Esophagus muscularis mucosa (tissue), 4 donors: Measurements from ENCODE around the gene ZNF576.

ENCODE experiments used
- CTCF ChIP-seq, 3 experiments: fragments of 200-600 bp in 2 of 3; fragments of 450-650 bp in 1 of 3; sonication (generic) in 2 of 3; IDR thresholded peaks; one replicate each; pipeline ENCODE4 v1.5.1; 2017 to 2019; ENCODE audit warnings: antibody characterized with exemption in 3 of 3, mild to moderate bottlenecking in 2 of 3, moderate library complexity in 1 of 3
- EP300 ChIP-seq: sonication (generic); formaldehyde crosslinking; IDR thresholded peaks from one replicate; pipeline ENCODE4 v1.6.1; 2017; ENCODE audit warnings: antibody characterized with exemption
- POLR2A ChIP-seq: fragments of 450-650 bp; IDR thresholded peaks from one replicate; pipeline ENCODE4 v1.6.1; 2017; ENCODE audit warnings: antibody characterized with exemption, moderate library complexity, mild to moderate bottlenecking, low read depth
- POLR2AphosphoS5 ChIP-seq, 2 donors: sonication (generic); formaldehyde crosslinking; IDR thresholded peaks; one replicate each; pipeline ENCODE4 v1.6.1; 2017; ENCODE audit warnings: antibody characterized with exemption in 2 of 2

- TF ChIP-seq POLR2AphosphoS5 (IDR thresholded peaks at IDR 0.05) (no peak), CTCF (IDR thresholded peaks at IDR 0.05) (no peak), EP300 (no peak), POLR2A (no peak)
Measured at GRCh38 chr19:43607238-43608205, 11.1 kb downstream of the ZNF576 start.
